Endothelial cell (in vitro differentiated cells): ENCODE results near the gene SLC4A2. TPM values are rescaled to one million over a fixed set of nuclear protein-coding genes. Genes with fewer than 3 reads are reported as not detected.
A peak's percentile ranks its signal among the peaks of the same experiment; 100 is the strongest.

Source experiments
- DNase-seq: peaks from one replicate; pipeline ENCODE4 v3.0.0; 2021; ENCODE audit warnings: low spot score
- H3K27ac Mint-ChIP-seq: one replicate; pipeline ENCODE4 v1.8.0; 2021; ENCODE audit warnings: mixed read lengths, inconsistent platforms; ENCODE audit not compliant: unreplicated experiment
- H3K27me3 Mint-ChIP-seq: one replicate; pipeline ENCODE4 v1.8.0; 2021; ENCODE audit warnings: mild to moderate bottlenecking, moderate library complexity, mixed read lengths, inconsistent platforms; ENCODE audit not compliant: unreplicated experiment
- H3K36me3 Mint-ChIP-seq: one replicate; pipeline ENCODE4 v1.8.0; 2021; ENCODE audit warnings: mild to moderate bottlenecking, low read depth, mixed read lengths, inconsistent platforms; ENCODE audit not compliant: unreplicated experiment
- H3K4me1 Mint-ChIP-seq: one replicate; pipeline ENCODE4 v1.8.0; 2021; ENCODE audit warnings: mild to moderate bottlenecking, mixed read lengths, inconsistent platforms; ENCODE audit not compliant: unreplicated experiment
- H3K4me3 Mint-ChIP-seq: one replicate; pipeline ENCODE4 v1.8.0; 2021; ENCODE audit warnings: mild to moderate bottlenecking, mixed read lengths, inconsistent platforms; ENCODE audit not compliant: unreplicated experiment
- H3K9me3 Mint-ChIP-seq: one replicate; pipeline ENCODE4 v1.8.0; 2021; ENCODE audit warnings: mixed read lengths, inconsistent platforms; ENCODE audit not compliant: unreplicated experiment
- CTCF ChIP-seq: fragments of 200-600 bp; sonication (generic); IDR thresholded peaks from one replicate; pipeline ENCODE4 v1.5.0; 2021; ENCODE audit warnings: antibody characterized with exemption; ENCODE audit not compliant: unreplicated experiment
- total RNA-seq: library from RNA; stranded (reverse); fragmentation: NEBNext Ultra II Directional; extraction: Animal tissue kit (Norgen Biotek cat#: 25700); gene quantifications from one replicate; pipeline ENCODE4 v1.2.1, GENCODE V29; 2021; ENCODE audit not compliant: unreplicated experiment

Gene SLC4A2
- total RNA-seq, 1 donor from 2014 or later, result 115 TPM

- Mint-ChIP-seq H3K27ac (peak overlapping the region; percentile 32), H3K27me3 (peaks cover 23% of the 10 kb centered on the region), H3K4me1 (peaks cover 56% of the 10 kb centered on the region), H3K9me3 (no peaks in the 10 kb centered on the region), H3K36me3 (peaks cover 16% of the 10 kb centered on the region), H3K4me3 (peak overlapping the region; percentile 83)
- TF ChIP-seq CTCF, result no peak
- DNase-seq, result no peak
These were observed 31.6 kb downstream of the SLC4A2 start for GRCh38 chr7:151091003-151091402.

DNA sequence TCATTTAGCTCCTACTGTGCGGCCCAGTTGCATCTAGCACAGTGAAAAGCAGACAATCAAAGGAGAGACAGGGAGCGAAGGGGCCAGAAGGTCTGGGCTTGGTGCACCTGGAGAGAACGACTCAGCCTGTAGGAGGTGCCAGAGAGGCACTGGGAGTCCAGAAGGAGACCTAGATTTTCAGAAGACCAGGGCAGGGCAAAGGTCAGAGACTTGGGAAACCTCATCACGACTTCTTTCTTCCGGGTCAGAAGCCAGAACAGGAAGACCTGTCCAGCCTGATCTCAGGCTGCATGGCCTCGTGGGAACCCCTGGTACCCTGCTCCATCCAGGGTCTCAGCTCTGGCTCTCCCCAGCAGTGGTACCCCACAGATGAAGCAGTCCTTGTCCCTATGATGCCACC lies 32.0 kb downstream of the SLC4A2 start:
- Mint-ChIP-seq H3K4me3 (peak overlapping the region; percentile 83), H3K27ac (peak overlapping the region; percentile 32), H3K4me1 (peaks cover 56% of the 10 kb centered on the region), H3K9me3 (no peaks in the 10 kb centered on the region), H3K36me3 (peaks cover 16% of the 10 kb centered on the region), H3K27me3 (peaks cover 23% of the 10 kb centered on the region)
- peak; percentile 54 for TF ChIP-seq CTCF
- DNase-seq, result peak; percentile 71

DNA sequence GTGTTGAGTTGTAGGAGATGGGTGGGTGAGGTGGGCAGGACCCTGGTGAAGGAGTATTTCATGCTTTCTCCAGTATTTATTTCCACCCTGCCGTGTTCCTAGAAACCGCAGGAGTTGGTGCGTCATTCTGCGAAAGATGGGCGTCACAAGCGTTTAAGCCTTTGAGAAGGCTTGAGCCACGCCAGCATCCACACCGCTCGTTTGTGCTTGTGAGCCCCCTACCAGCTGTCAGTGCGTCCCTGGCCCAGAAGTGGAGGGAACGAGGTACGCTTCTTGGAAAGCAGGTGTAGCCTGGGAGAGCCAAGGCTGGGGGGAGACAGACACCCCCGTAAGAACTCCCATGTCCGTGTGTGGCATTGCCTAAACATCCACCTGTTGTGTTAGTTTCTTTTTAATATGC lies 32.6 kb downstream of the SLC4A2 start:
- H3K4me3 Mint-ChIP-seq, result peak overlapping the region; percentile 83
- no peak overlapping the region for H3K27ac Mint-ChIP-seq
- TF ChIP-seq CTCF, result no peak
- peaks cover 23% of the 10 kb centered on the region for H3K27me3 Mint-ChIP-seq
- H3K36me3 Mint-ChIP-seq, result peaks cover 16% of the 10 kb centered on the region
- H3K4me1 Mint-ChIP-seq, result peaks cover 56% of the 10 kb centered on the region
- H3K9me3 Mint-ChIP-seq, result no peaks in the 10 kb centered on the region
- no peak for DNase-seq

DNA sequence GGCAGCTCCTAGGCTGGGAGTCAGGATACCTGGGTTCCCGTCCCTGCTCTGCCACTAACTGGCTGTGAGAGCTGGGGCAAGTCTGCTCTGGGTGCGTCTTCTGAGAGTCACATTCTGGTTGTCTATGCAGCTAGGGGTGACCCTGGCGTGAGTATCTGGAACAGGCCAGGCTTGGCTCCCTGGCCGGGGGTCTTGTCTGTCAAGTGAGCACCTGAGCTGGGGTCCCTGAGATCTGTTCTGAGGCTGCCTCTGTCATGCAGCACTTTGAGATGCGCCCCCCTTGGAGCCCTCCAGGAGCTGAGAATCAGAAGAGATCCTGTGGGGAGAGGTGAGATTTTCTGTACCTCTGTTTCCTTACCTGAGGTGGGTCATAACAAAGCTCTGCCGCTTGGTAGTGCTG lies 34.4 kb downstream of the SLC4A2 start:
- peaks cover 57% of the 10 kb centered on the region for H3K4me1 Mint-ChIP-seq
- no peak overlapping the region for H3K27ac Mint-ChIP-seq
- no peak for DNase-seq
- no peak for TF ChIP-seq CTCF
- no peak overlapping the region for H3K4me3 Mint-ChIP-seq
- H3K36me3 Mint-ChIP-seq, result peaks cover 18% of the 10 kb centered on the region
- H3K9me3 Mint-ChIP-seq, result no peaks in the 10 kb centered on the region
- H3K27me3 Mint-ChIP-seq, result peaks cover 25% of the 10 kb centered on the region

DNA sequence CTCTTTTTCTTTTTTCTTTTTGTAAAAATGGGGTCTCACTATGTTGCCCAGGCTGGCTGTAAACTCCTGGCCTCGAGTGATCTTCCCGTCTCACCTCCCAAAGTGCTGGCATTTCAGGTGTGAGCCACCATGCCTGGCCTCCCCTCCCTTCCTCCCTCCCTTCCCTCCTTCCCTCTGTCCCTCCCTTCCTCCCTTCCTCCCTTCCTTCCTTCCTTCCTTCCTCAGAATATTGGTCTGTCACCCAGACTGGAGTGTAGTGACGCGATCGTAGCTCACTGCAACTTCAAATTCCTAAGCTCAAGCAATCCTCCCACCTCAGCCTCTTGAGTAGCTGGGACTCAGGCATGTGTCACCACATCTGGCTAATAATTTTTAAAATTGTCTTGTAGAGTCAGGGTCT lies 35.3 kb downstream of the SLC4A2 start:
- no peak for TF ChIP-seq CTCF
- Mint-ChIP-seq H3K36me3 (peaks cover 15% of the 10 kb centered on the region), H3K4me3 (peak overlapping the region; percentile 51), H3K27me3 (peaks cover 16% of the 10 kb centered on the region), H3K9me3 (no peaks in the 10 kb centered on the region), H3K4me1 (peaks cover 53% of the 10 kb centered on the region), H3K27ac (no peak overlapping the region)
- no peak for DNase-seq
